GM23338 (cell line): ENCODE measurements around the gene FNDC3A. TPM values are rescaled to one million over a fixed set of nuclear protein-coding genes. Genes with fewer than 3 reads are reported as not detected.

Source experiments
- ATAC-seq: fragments of 200-7000 bp; cut with Tn5 transposase; 3 replicates; pipeline ENCODE4 v1.9.1; 2020
- DNase-seq: peaks from one replicate; pipeline ENCODE4 v3.0.0-alpha.2; 2015; ENCODE audit warnings: low spot score
- H2AFZ ChIP-seq: fragments of 200-600 bp; sonication (generic); 2 replicates; pipeline ENCODE4 v1.8.0; 2016; ENCODE audit warnings: antibody characterized with exemption, mild to moderate bottlenecking, moderate library complexity
- H3F3A ChIP-seq: fragments of 200-600 bp; sonication (generic); replicated peaks from 2 replicates; pipeline ENCODE4 v1.8.0; 2017; ENCODE audit warnings: antibody characterized with exemption, mixed run types, low read depth
- H3K27ac ChIP-seq: fragments of 200-600 bp; sonication (generic); 2 replicates; pipeline ENCODE4 v1.6.1; 2016; ENCODE audit warnings: low read depth
- H3K27me3 ChIP-seq: fragments of 200-600 bp; sonication (generic); 2 replicates; pipeline ENCODE4 v1.8.0; 2016; ENCODE audit warnings: mild to moderate bottlenecking, mixed run types, moderate library complexity; ENCODE audit not compliant: insufficient read depth
- H3K36me3 ChIP-seq: fragments of 200-600 bp; sonication (generic); 2 replicates; pipeline ENCODE4 v1.8.0; 2016; ENCODE audit warnings: mild to moderate bottlenecking; ENCODE audit not compliant: insufficient read depth
- H3K4me1 ChIP-seq: fragments of 200-600 bp; sonication (generic); 2 replicates; pipeline ENCODE4 v1.8.0; 2016; ENCODE audit warnings: mild to moderate bottlenecking, moderate library complexity; ENCODE audit not compliant: insufficient read depth
- H3K4me2 ChIP-seq: fragments of 200-600 bp; sonication (generic); 2 replicates; pipeline ENCODE4 v1.7.1; 2017; ENCODE audit warnings: mixed run types
- H3K4me3 ChIP-seq: fragments of 200-600 bp; sonication (generic); 2 replicates; pipeline ENCODE4 v1.6.1; 2016; ENCODE audit warnings: mixed run types
- H3K79me2 ChIP-seq: fragments of 200-600 bp; sonication (generic); replicated peaks from 2 replicates; pipeline ENCODE4 v1.8.0; 2017; ENCODE audit warnings: mild to moderate bottlenecking; ENCODE audit not compliant: insufficient read depth
- H3K9me2 ChIP-seq: fragments of 200-600 bp; sonication (generic); 2 replicates; pipeline ENCODE4 v1.8.0; 2017; ENCODE audit not compliant: insufficient read depth
- H4K20me1 ChIP-seq: fragments of 200-600 bp; sonication (generic); replicated peaks from 2 replicates; pipeline ENCODE4 v1.8.0; 2017; ENCODE audit warnings: mild to moderate bottlenecking; ENCODE audit not compliant: insufficient read depth
- H3K27ac Mint-ChIP-seq: 2 replicates; pipeline ENCODE4 v1.8.0; 2020; ENCODE audit warnings: inconsistent platforms, mild to moderate bottlenecking, moderate library complexity, mixed read lengths
- H3K27me3 Mint-ChIP-seq: 3 replicates; pipeline ENCODE4 v1.8.0; 2022; ENCODE audit warnings: low read depth, mild to moderate bottlenecking, moderate library complexity, mixed read lengths, inconsistent platforms; ENCODE audit not compliant: insufficient read depth, poor library complexity
- H3K36me3 Mint-ChIP-seq: 3 replicates; pipeline ENCODE4 v1.8.0; 2021; ENCODE audit warnings: low read depth, mild to moderate bottlenecking, inconsistent platforms, moderate library complexity, mixed read lengths
- H3K4me1 Mint-ChIP-seq: 3 replicates; pipeline ENCODE4 v1.8.0; 2020; ENCODE audit warnings: mild to moderate bottlenecking, inconsistent platforms, mixed read lengths
- H3K4me3 Mint-ChIP-seq: 3 replicates; pipeline ENCODE4 v1.8.0; 2021; ENCODE audit warnings: moderate library complexity, mild to moderate bottlenecking, inconsistent platforms, mixed read lengths
- H3K9me3 Mint-ChIP-seq: 3 replicates; pipeline ENCODE4 v1.8.0; 2020; ENCODE audit warnings: moderate library complexity, mild to moderate bottlenecking, inconsistent platforms, mixed read lengths
- CREB1 ChIP-seq: fragments of 250-450 bp; sonication (Bioruptor Pico); IDR thresholded peaks from 2 replicates; pipeline ENCODE4 v1.5.0; 2020; ENCODE audit warnings: low read depth, mild to moderate bottlenecking, moderate library complexity
- CTCF ChIP-seq, 2 experiments: fragments of 200-600 bp in 1 of 2; sonication (generic) in 1 of 2; conservative IDR thresholded peaks; 2 replicates each; pipeline versions ENCODE4 v1.5.1 to v1.6.1; 2016 to 2017; ENCODE audit warnings: antibody characterized with exemption in 2 of 2, low read depth in 2 of 2, mild to moderate bottlenecking in 2 of 2, moderate library complexity in 1 of 2
- ETS1 ChIP-seq: IDR thresholded peaks from 2 replicates; pipeline ENCODE4 v1.6.1; 2016; ENCODE audit warnings: antibody characterized with exemption
- EZH2 ChIP-seq: fragments of 200-600 bp; sonication (generic); IDR thresholded peaks from one replicate; pipeline ENCODE4 v1.8.0; 2017; ENCODE audit warnings: antibody characterized with exemption, mild to moderate bottlenecking, low read depth; ENCODE audit not compliant: unreplicated experiment
- EZH2phosphoT487 ChIP-seq: fragments of 200-600 bp; sonication (generic); IDR thresholded peaks from one replicate; pipeline ENCODE4 v1.8.1; 2018; ENCODE audit warnings: antibody characterized with exemption; ENCODE audit not compliant: unreplicated experiment
- JUNB ChIP-seq: IDR thresholded peaks from one replicate; pipeline ENCODE4 v1.6.1; 2016; ENCODE audit warnings: antibody characterized with exemption; ENCODE audit not compliant: unreplicated experiment
- REST ChIP-seq: IDR thresholded peaks from one replicate; pipeline ENCODE4 v1.6.1; 2018; ENCODE audit warnings: antibody characterized with exemption; ENCODE audit not compliant: unreplicated experiment
- STAT1 ChIP-seq: IDR thresholded peaks from one replicate; pipeline ENCODE4 v1.6.1; 2016; ENCODE audit warnings: antibody characterized with exemption; ENCODE audit not compliant: unreplicated experiment
- ZNF114 ChIP-seq: fragments of 250-450 bp; sonication (Bioruptor Pico); IDR thresholded peaks from 2 replicates; pipeline ENCODE4 v1.5.0; 2020; ENCODE audit warnings: mild to moderate bottlenecking, moderate library complexity
- ZNF331 ChIP-seq: fragments of 250-450 bp; sonication (Bioruptor Pico); IDR thresholded peaks from 2 replicates; pipeline ENCODE4 v1.5.0; 2020; ENCODE audit warnings: low read depth, mild to moderate bottlenecking, moderate library complexity
- polyA plus RNA-seq: library from polyadenylated mRNA; unstranded; fragments of >200 nt; fragmentation: Nextera tagmentation; extraction: Ambion mirVana; gene quantifications from 2 replicates; pipeline ENCODE4 v1.2.1, GENCODE V29; 2016
- total RNA-seq: library from RNA; depleted of rRNA; stranded (reverse); fragments of >200 nt; shearing (Covaris generic); gene quantifications from 2 replicates; pipeline ENCODE4 v1.2.3, GENCODE V29; 2014

FNDC3A gene
- total and polyA plus RNA-seq, 2 experiments from 2014 or later = 10.3 to 31.1 TPM

- TF ChIP-seq CTCF (conservative IDR thresholded peaks at IDR 0.05; ENCODE audit: low read depth in 2 of 2) = no peak
These were observed 44.8 kb upstream of the FNDC3A start (continued) for GRCh38 chr13:48930918-48931317.

- Histone ChIP-seq H3K27me3 (no peaks in the 10 kb centered on the region), H3F3A (no peaks in the 10 kb centered on the region), H3K4me2 (no peak overlapping the region), H4K20me1 (no peaks in the 10 kb centered on the region), H2AFZ (no peak overlapping the region), H3K4me3 (no peak overlapping the region), H3K36me3 (no peaks in the 10 kb centered on the region), H3K79me2 (no peaks in the 10 kb centered on the region), H3K9me2 (no peaks in the 10 kb centered on the region), H3K4me1 (no peaks in the 10 kb centered on the region), H3K27ac (no peak overlapping the region)
- DNase-seq (no peak), ATAC-seq (no peak)
- Mint-ChIP-seq H3K9me3 (no peaks in the 10 kb centered on the region; the same call in 2 of the 3 replicates), H3K36me3 (no peaks in the 10 kb centered on the region), H3K4me3 (no peak overlapping the region), H3K27me3 (no peaks in the 10 kb centered on the region), H3K27ac (no peak overlapping the region), H3K4me1 (peaks cover 3% of the 10 kb centered on the region; the same call in 1 of the 3 replicates)
- TF ChIP-seq REST (no peak), JUNB (no peak), STAT1 (no peak), ZNF114 (CRISPR knock-in tag) (no peak), ZNF331 (CRISPR knock-in tag) (no peak), CTCF (conservative IDR thresholded peaks at IDR 0.05; ENCODE audit: low read depth in 2 of 2) (no peak), EZH2phosphoT487 (no peak), EZH2 (no peak), ETS1 (no peak), CREB1 (CRISPR knock-in tag) (no peak)
These were observed 37.3 kb upstream of the FNDC3A start for GRCh38 chr13:48938308-48938943.
